HepG2 (cell line): ENCODE measurements around the gene GPRIN1. TPM values are rescaled to one million over a fixed set of nuclear protein-coding genes. Genes with fewer than 3 reads are reported as not detected.

Experiments
- ATAC-seq: fragments of 200-7000 bp; cut with Tn5 transposase; 3 replicates; pipeline ENCODE4 v1.9.1; 2020; ENCODE audit warnings: mild to moderate bottlenecking, moderate library complexity
- BruUV-seq: library from RNA; stranded (reverse); fragments of 400-500 nt; replicated peaks from 2 replicates; lab custom pipeline; 2021; lab: Mats Ljungman, UMichigan
- CTCF ChIA-PET: fragments of 300-600 bp; formaldehyde crosslinking; extraction: SDS; loops from one replicate; lab custom pipeline; 2021; ENCODE audit warnings: low total read pairs, inconsistent platforms, low intra/inter-chr PET ratio; lab: Yijun Ruan, JAX
- POLR2A ChIA-PET: fragments of 350-600 bp; sonication (Branson Sonifier 250); formaldehyde crosslinking; loops from one replicate; lab custom pipeline; 2020; ENCODE audit warnings: antibody characterized with exemption, inconsistent platforms; lab: Yijun Ruan, JAX
- DNase-seq: peaks from one replicate; pipeline ENCODE4 v3.0.0-alpha.2; 2015; ENCODE audit warnings: low spot score
- FAIRE-seq: peaks from 3 replicates; lab custom pipeline; 2011; peaks lifted over from hg19 to GRCh38; lab: Jason Lieb, UNC
- H2AFZ ChIP-seq: one replicate; pipeline ENCODE4 v1.6.1; 2011; ENCODE audit warnings: low read length, inconsistent platforms
- H3K27ac ChIP-seq: fragments of 300-600 bp; 3 replicates; pipeline ENCODE4 v1.8.0; 2011; ENCODE audit warnings: mixed run types, mild to moderate bottlenecking, mixed read lengths, low read length, inconsistent platforms; ENCODE audit not compliant: insufficient read depth; ENCODE audit errors: extremely low read length
- H3K27me3 ChIP-seq, 2 experiments: fragments of 200-600 bp in 1 of 2; 2 replicates in 1 of 2; 3 replicates in 1 of 2; pipeline versions ENCODE4 v1.6.0 to v1.8.0; 2011; ENCODE audit warnings: low read length in 2 of 2, mild to moderate bottlenecking in 2 of 2, moderate library complexity in 2 of 2, inconsistent platforms in 1 of 2; ENCODE audit not compliant: insufficient read depth in 2 of 2, control insufficient read depth in 1 of 2
- H3K36me3 ChIP-seq, 2 experiments: fragments of 200-600 bp in 1 of 2; replicated peaks in 1 of 2; 2 replicates in 1 of 2; 3 replicates in 1 of 2; pipeline versions ENCODE4 v1.5.1 to v1.8.0; 2011; ENCODE audit warnings: low read length in 2 of 2, inconsistent platforms in 1 of 2; ENCODE audit not compliant: insufficient read depth in 2 of 2, control insufficient read depth in 1 of 2
- H3K4me1 ChIP-seq: 2 replicates; pipeline ENCODE4 v1.5.1; 2012; ENCODE audit warnings: low read length, inconsistent platforms; ENCODE audit not compliant: insufficient read depth
- H3K4me2 ChIP-seq: 2 replicates; pipeline ENCODE4 v1.6.0; 2011; ENCODE audit warnings: low read depth, low read length, inconsistent platforms
- H3K4me3 ChIP-seq, 3 experiments: fragments of 200-600 bp in 1 of 3; sonication (generic), shearing (Covaris generic) in 1 of 3; replicated peaks in 1 of 3; 2 replicates each; pipeline ENCODE4 v1.5.1; 2011 to 2016; ENCODE audit warnings: low read length in 3 of 3, inconsistent platforms in 2 of 3, low read depth in 2 of 3, mild to moderate bottlenecking in 2 of 3, control low read depth in 1 of 3, mixed read lengths in 1 of 3; ENCODE audit not compliant: insufficient read depth in 1 of 3
- H3K79me2 ChIP-seq: one replicate; pipeline ENCODE4 v1.6.1; 2011; ENCODE audit warnings: low read length, inconsistent platforms; ENCODE audit not compliant: insufficient read depth
- H3K9ac ChIP-seq: 2 replicates; pipeline ENCODE4 v1.6.0; 2011; ENCODE audit warnings: mild to moderate bottlenecking, low read depth, low read length, inconsistent platforms; ENCODE audit not compliant: insufficient read depth
- H3K9me3 ChIP-seq: 2 replicates; pipeline ENCODE4 v1.5.1; 2012; ENCODE audit warnings: mild to moderate bottlenecking, low read length
- H4K20me1 ChIP-seq: 2 replicates; pipeline ENCODE4 v1.6.0; 2011; ENCODE audit warnings: inconsistent platforms, mild to moderate bottlenecking, low read length, moderate library complexity; ENCODE audit not compliant: insufficient read depth
- SIX1 ChIP-seq: sonication (generic); formaldehyde crosslinking; IDR thresholded peaks from 2 replicates; pipeline ENCODE4 v1.4.0; 2020; ENCODE audit warnings: missing genetic modification reagents, borderline replicate concordance
- SYNCRIP ChIP-seq: fragments of 200-400 bp; formaldehyde crosslinking; IDR thresholded peaks from 2 replicates; pipeline ENCODE4 v1.6.1; 2018; ENCODE audit warnings: mild to moderate bottlenecking, low read depth, low read length; ENCODE audit not compliant: insufficient read depth
- ZBTB34 ChIP-seq: sonication (generic); formaldehyde crosslinking; IDR thresholded peaks from 2 replicates; pipeline ENCODE4 v1.8.0; 2022; ENCODE audit warnings: mild to moderate bottlenecking, missing genetic modification reagents
- WGBS: methylation state at CpG from one replicate; pipeline ENCODE4 v1.1.6; 2017; ENCODE audit warnings: low lambda C conversion rate; 5-methylcytosine and 5-hydroxymethylcytosine counted together
- in situ Hi-C: cut with HindIII; loops from 2 replicates; pipeline ENCODE4 v1.10.0; 2017; ENCODE audit warnings: low pct_unique_long_range_greater_than_20kb; ENCODE audit not compliant: extremely low pct_ligation_motif_present
- intact Hi-C: fragments of 100-400 bp; cut with micrococcal nuclease; formaldehyde crosslinking; loops from one replicate; pipeline ENCODE4 v1.10.0; 2022; ENCODE audit not compliant: unreplicated experiment
- polyA plus RNA-seq, 8 experiments: library from polyadenylated mRNA; depleted of rRNA in 3 of 8; stranded (reverse) in 7 of 8; unstranded in 1 of 8; fragments of >200 nt; fragmentation: Illumina TruSeq in 4 of 8; extraction: Trizol in 4 of 8; gene quantifications; 2 replicates each; pipeline versions ENCODE4 v1.2.1 to v1.2.3, GENCODE V29; 2011 to 2016; ENCODE audit warnings: low read depth in 4 of 8, missing spikeins in 1 of 8, mixed read lengths in 1 of 8; ENCODE audit not compliant: insufficient read depth in 1 of 8
- total RNA-seq, 5 experiments: library from RNA; depleted of rRNA; stranded (reverse); fragments of >200 nt; fragmentation: Illumina TruSeq; extraction: Trizol; gene quantifications; 2 replicates each; pipeline ENCODE4 v1.2.3, GENCODE V29; 2016; ENCODE audit warnings: low read depth in 1 of 5
- TF ChIP-seq, protein P1 (sequence below), 2 experiments: sonication (generic) in 1 of 2; formaldehyde crosslinking in 1 of 2; IDR thresholded peaks; 2 replicates each; pipeline versions ENCODE4 v1.6.1 to v1.9.0; 2014 to 2022; ENCODE audit warnings: antibody characterized with exemption in 1 of 2, borderline replicate concordance in 1 of 2, inconsistent platforms in 1 of 2, low read depth in 1 of 2, missing genetic modification reagents in 1 of 2

GPRIN1 gene
- total and polyA plus RNA-seq, 2 of the 13 experiments (the other 11 are each of a cell fraction or from before 2014, with no cell fraction given): 0.32 to 2.0 TPM

DNA sequence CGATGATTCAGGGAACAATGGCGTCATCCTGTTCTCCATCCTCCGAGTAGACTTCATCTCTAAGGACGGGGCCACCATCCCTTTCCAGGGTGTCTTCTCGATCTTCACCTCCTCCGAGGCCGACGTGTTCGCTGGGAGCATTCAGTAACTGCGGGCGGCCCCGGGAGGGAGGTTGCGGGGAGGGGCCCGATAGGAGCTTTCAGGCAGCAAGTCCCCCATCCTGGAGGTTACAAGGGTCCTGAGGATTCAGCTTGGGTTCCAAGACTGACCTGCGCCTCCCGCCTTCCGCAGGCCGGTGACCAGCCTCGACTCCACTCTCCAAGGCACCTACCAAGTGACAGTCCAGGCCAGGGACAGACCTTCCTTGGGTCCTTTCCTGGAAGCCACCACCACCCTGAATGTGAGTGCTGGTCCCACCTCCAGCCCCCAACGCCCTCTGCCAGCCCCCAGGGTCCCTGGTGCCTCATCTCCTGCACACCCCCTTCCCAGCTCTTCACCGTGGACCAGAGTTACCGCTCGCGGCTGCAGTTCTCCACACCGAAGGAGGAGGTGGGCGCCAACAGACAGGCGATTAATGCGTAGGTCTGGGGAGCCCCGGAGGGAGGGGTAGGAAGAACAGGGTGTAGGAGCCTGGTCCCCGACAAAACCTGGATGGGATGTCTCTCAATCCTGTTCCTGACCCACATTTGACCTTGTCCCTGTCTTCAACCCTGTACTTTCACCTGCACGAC, 20.8 kb downstream of the GPRIN1 start:
- in situ Hi-C loops (loop anchor here (25.0 kb wide), 1 partner anchor 852 kb away; no protein-coding TSS in a partner anchor), intact Hi-C loops (no loop called here)
- no peak overlapping the region for H3K4me2 ChIP-seq
- 94% methylated on average over 28 of the region's 31 CpGs for WGBS
- H4K20me1 ChIP-seq: no peaks in the 10 kb centered on the region
- TF ChIP-seq SYNCRIP (no peak), SIX1 (CRISPR knock-in tag) (no peak), ZBTB34 (CRISPR knock-in tag) (no peak)
- TF ChIP-seq, protein P1, sequence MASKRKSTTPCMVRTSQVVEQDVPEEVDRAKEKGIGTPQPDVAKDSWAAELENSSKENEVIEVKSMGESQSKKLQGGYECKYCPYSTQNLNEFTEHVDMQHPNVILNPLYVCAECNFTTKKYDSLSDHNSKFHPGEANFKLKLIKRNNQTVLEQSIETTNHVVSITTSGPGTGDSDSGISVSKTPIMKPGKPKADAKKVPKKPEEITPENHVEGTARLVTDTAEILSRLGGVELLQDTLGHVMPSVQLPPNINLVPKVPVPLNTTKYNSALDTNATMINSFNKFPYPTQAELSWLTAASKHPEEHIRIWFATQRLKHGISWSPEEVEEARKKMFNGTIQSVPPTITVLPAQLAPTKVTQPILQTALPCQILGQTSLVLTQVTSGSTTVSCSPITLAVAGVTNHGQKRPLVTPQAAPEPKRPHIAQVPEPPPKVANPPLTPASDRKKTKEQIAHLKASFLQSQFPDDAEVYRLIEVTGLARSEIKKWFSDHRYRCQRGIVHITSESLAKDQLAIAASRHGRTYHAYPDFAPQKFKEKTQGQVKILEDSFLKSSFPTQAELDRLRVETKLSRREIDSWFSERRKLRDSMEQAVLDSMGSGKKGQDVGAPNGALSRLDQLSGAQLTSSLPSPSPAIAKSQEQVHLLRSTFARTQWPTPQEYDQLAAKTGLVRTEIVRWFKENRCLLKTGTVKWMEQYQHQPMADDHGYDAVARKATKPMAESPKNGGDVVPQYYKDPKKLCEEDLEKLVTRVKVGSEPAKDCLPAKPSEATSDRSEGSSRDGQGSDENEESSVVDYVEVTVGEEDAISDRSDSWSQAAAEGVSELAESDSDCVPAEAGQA (IDR thresholded peaks at IDR 0.05; ENCODE audit: low read depth): no peak
- TF ChIP-seq, protein P1 (CRISPR knock-in tag; IDR thresholded peaks at IDR 0.05; ENCODE audit: borderline replicate concordance): no peak
- H3K9me3 ChIP-seq: peaks cover 14% of the 10 kb centered on the region
- ATAC-seq (no peak), FAIRE-seq (no peak), DNase-seq (no peak)
- H3K36me3 ChIP-seq: peaks cover 0 to 26% of the 10 kb centered on the region in 2 experiments; a peak in 3 of 5 replicates
- POLR2A ChIA-PET: no interaction called here
- H3K27ac ChIP-seq: no peak overlapping the region
- H3K4me3 ChIP-seq: no peak overlapping the region
- no peak overlapping the region for H3K9ac ChIP-seq
- CTCF ChIA-PET: no interaction called here
- BruUV-seq: no TSS peak
- H2AFZ ChIP-seq: no peak overlapping the region
- H3K27me3 ChIP-seq: no peaks in the 10 kb centered on the region
- no peaks in the 10 kb centered on the region for H3K4me1 ChIP-seq
- H3K79me2 ChIP-seq: no peaks in the 10 kb centered on the region
